GM23338 (cell line): ENCODE results near the gene GOLGA6C.

ENCODE experiments used
- CREB1 ChIP-seq: fragments of 250-450 bp; sonication (Bioruptor Pico); IDR thresholded peaks from 2 replicates; pipeline ENCODE4 v1.5.0; 2020; ENCODE audit warnings: low read depth, mild to moderate bottlenecking, moderate library complexity
- CTCF ChIP-seq, 2 experiments: fragments of 200-600 bp in 1 of 2; sonication (generic) in 1 of 2; conservative IDR thresholded peaks; 2 replicates each; pipeline versions ENCODE4 v1.5.1 to v1.6.1; 2016 to 2017; ENCODE audit warnings: antibody characterized with exemption in 2 of 2, low read depth in 2 of 2, mild to moderate bottlenecking in 2 of 2, moderate library complexity in 1 of 2
- EZH2 ChIP-seq: fragments of 200-600 bp; sonication (generic); IDR thresholded peaks from one replicate; pipeline ENCODE4 v1.8.0; 2017; ENCODE audit warnings: antibody characterized with exemption, mild to moderate bottlenecking, low read depth; ENCODE audit not compliant: unreplicated experiment
- EZH2phosphoT487 ChIP-seq: fragments of 200-600 bp; sonication (generic); IDR thresholded peaks from one replicate; pipeline ENCODE4 v1.8.1; 2018; ENCODE audit warnings: antibody characterized with exemption; ENCODE audit not compliant: unreplicated experiment
- JUNB ChIP-seq: IDR thresholded peaks from one replicate; pipeline ENCODE4 v1.6.1; 2016; ENCODE audit warnings: antibody characterized with exemption; ENCODE audit not compliant: unreplicated experiment
- NANOG ChIP-seq: IDR thresholded peaks from 2 replicates; pipeline ENCODE4 v1.6.1; 2016; ENCODE audit warnings: antibody characterized with exemption, borderline replicate concordance
- POLR2AphosphoS5 ChIP-seq: IDR thresholded peaks from 2 replicates; pipeline ENCODE4 v1.6.1; 2016; ENCODE audit warnings: antibody characterized with exemption, low read depth
- STAT1 ChIP-seq: IDR thresholded peaks from one replicate; pipeline ENCODE4 v1.6.1; 2016; ENCODE audit warnings: antibody characterized with exemption; ENCODE audit not compliant: unreplicated experiment
- ZNF114 ChIP-seq: fragments of 250-450 bp; sonication (Bioruptor Pico); IDR thresholded peaks from 2 replicates; pipeline ENCODE4 v1.5.0; 2020; ENCODE audit warnings: mild to moderate bottlenecking, moderate library complexity
- ZNF331 ChIP-seq: fragments of 250-450 bp; sonication (Bioruptor Pico); IDR thresholded peaks from 2 replicates; pipeline ENCODE4 v1.5.0; 2020; ENCODE audit warnings: low read depth, mild to moderate bottlenecking, moderate library complexity
- ZNF462 ChIP-seq: fragments of 250-450 bp; sonication (Bioruptor Pico); IDR thresholded peaks from 2 replicates; pipeline ENCODE4 v1.5.0; 2020; ENCODE audit warnings: mild to moderate bottlenecking, moderate library complexity
- TF ChIP-seq, protein P1 (sequence below): IDR thresholded peaks from one replicate; pipeline ENCODE4 v1.6.1; 2018; ENCODE audit warnings: antibody characterized with exemption; ENCODE audit not compliant: unreplicated experiment
- TF ChIP-seq, protein P2 (sequence below): IDR thresholded peaks from 2 replicates; pipeline ENCODE4 v1.6.1; 2016; ENCODE audit warnings: antibody characterized with exemption

DNA sequence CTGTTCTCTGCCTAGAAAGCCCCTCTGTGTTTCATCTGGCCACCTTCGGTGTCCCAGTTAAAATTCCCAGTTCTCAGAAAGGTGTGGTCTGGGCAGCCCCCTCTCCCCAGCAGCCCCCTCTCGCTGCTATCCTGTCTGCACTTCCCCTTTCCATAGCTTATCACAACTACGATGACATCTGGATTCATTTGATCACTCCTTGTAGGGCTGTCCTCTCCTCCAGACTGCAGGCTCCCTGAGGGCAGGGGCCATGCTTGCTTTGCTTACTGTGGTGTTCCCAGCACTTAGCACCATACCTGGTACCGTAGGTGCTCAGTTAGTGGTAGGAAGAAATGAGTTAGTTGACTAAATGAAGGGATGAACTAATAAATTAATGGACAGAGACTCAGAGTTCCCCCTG, 26.3 kb upstream of the GOLGA6C start:
- TF ChIP-seq EZH2 (no peak), EZH2phosphoT487 (no peak), CTCF (conservative IDR thresholded peaks at IDR 0.05; ENCODE audit: low read depth in 2 of 2) (no peak), NANOG (no peak), STAT1 (no peak), JUNB (no peak), POLR2AphosphoS5 (no peak), CREB1 (CRISPR knock-in tag) (no peak), ZNF331 (no peak), ZNF462 (CRISPR knock-in tag) (no peak), ZNF114 (CRISPR knock-in tag) (no peak)
- TF ChIP-seq, protein P1, sequence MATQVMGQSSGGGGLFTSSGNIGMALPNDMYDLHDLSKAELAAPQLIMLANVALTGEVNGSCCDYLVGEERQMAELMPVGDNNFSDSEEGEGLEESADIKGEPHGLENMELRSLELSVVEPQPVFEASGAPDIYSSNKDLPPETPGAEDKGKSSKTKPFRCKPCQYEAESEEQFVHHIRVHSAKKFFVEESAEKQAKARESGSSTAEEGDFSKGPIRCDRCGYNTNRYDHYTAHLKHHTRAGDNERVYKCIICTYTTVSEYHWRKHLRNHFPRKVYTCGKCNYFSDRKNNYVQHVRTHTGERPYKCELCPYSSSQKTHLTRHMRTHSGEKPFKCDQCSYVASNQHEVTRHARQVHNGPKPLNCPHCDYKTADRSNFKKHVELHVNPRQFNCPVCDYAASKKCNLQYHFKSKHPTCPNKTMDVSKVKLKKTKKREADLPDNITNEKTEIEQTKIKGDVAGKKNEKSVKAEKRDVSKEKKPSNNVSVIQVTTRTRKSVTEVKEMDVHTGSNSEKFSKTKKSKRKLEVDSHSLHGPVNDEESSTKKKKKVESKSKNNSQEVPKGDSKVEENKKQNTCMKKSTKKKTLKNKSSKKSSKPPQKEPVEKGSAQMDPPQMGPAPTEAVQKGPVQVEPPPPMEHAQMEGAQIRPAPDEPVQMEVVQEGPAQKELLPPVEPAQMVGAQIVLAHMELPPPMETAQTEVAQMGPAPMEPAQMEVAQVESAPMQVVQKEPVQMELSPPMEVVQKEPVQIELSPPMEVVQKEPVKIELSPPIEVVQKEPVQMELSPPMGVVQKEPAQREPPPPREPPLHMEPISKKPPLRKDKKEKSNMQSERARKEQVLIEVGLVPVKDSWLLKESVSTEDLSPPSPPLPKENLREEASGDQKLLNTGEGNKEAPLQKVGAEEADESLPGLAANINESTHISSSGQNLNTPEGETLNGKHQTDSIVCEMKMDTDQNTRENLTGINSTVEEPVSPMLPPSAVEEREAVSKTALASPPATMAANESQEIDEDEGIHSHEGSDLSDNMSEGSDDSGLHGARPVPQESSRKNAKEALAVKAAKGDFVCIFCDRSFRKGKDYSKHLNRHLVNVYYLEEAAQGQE: no peak
- TF ChIP-seq, protein P2, sequence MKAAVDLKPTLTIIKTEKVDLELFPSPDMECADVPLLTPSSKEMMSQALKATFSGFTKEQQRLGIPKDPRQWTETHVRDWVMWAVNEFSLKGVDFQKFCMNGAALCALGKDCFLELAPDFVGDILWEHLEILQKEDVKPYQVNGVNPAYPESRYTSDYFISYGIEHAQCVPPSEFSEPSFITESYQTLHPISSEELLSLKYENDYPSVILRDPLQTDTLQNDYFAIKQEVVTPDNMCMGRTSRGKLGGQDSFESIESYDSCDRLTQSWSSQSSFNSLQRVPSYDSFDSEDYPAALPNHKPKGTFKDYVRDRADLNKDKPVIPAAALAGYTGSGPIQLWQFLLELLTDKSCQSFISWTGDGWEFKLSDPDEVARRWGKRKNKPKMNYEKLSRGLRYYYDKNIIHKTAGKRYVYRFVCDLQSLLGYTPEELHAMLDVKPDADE: no peak
